ENCODE measurements around the gene MYH11.

DNA sequence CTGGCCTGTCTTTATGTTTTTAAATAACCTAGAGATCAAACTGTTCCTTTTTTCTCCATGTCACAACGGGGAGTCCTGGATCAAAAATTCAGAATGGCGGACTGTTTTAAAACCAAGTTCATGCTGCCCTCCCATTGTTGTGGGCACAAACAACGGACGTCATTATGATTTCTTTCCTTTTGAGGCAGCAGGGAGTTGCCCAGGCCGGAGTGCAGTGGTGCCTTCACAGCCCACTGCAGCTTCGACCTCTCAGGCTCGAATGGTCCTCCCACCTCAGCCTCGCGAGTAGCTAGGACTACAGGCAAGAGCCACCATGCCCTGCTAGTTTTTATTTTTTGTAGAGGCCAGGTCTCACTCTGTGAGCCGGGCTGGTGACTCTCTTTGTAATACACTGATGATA is 180.3 kb downstream of the MYH11 start:
- TF ChIP-seq POLR2AphosphoS5 (IDR thresholded peaks at IDR 0.05; ENCODE audit: borderline replicate concordance, low read depth, low read length), result no peak
- no peak for TF ChIP-seq FOXP2 (optimal IDR thresholded peaks at IDR 0.05; ENCODE audit: control extremely low read depth, extremely low read length, insufficient read depth)
- TF ChIP-seq EZH2 (IDR thresholded peaks at IDR 0.05), result no peak
